ENCODE measurements around the gene LRRC57.

LRRC57 gene

DNA sequence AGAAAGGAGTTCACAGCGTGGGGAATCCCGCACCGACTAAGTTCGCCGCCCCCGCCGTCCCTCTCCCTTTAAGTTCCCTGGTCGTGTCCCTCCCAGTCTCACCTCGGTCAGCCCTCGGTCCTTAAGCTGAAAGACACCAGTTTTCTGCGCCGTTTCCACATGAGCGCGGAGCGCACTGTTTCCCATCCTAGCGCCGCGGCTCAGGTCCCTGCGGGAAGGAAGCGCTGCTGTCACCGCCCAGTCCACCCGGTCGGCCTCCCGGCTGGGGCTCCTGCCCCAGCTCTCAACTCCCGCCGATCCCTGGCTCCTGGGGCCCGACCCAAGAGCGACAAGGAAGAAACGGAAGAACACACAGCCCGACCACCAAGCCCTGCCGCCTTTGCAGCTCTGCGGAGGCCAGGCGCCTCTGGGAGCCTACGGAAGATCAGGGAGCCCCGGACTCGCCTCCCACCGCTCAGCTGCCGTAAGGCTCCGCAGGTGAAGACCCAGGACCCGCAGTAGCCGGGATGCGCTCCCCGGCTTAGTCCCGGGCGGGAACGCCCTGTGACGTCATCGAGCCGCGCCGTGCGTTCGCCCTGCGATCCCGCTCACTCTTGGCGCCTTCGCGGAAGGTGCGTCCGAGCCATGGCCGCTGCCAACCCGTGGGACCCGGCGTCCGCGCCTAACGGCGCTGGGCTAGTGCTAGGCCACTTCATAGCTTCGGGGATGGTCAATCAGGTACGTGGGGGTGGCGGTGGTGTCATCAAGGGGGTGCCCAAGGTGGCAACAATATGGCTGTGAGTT is at the start of gene LRRC57, which contains the start of gene HAUS2:
Gene LRRC57, minus strand, starts transcription at position 545 of the 783 bp plus-strand sequence. Its CDS starts 359 bp downstream, at position 186.
Gene HAUS2, plus strand, starts transcription at position 590 of the 783 bp plus-strand sequence. Its CDS starts 35 bp downstream, at position 625.
- H3K36me3 Mint-ChIP-seq = peaks cover 51% of the 10 kb centered on the region
- peaks cover 35% of the 10 kb centered on the region for H3K4me1 Mint-ChIP-seq
- peak; percentile 96 for ATAC-seq

DNA sequence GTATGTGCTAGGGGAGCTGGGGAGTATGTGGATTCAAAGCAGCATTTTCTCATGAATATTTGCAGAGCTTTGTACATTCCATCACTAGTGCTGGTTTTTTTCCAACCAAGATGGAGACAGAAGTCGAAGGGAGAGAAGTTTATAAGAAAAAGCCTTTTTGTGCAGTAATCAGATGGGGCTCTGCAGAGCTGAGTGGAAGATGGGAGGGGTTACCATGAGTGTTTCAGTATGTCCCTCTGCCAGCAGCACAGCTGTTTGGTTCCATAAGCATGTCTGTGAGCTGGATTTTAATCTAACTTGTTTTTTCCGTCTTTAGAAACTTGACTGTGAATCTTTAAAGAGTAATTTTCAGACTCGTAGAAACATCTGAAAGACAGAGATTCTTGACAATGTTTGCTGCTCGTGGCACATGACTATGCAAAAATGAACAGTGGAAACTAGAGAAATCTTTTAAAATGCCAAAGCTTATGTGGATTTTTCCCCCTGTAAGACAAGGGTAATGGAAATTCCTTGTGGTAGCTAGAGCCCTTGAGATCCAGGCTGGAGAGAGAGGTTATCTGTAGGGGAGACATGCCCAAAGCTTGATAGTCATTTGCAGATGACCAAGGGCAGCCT is 47.1 kb upstream of the LRRC57 start:
- Mint-ChIP-seq H3K4me1 (no peaks in the 10 kb centered on the region), H3K27ac (no peak overlapping the region), H3K4me3 (no peak overlapping the region), H3K36me3 (peaks cover 6% of the 10 kb centered on the region), H3K9me3 (no peaks in the 10 kb centered on the region)
- ATAC-seq (no peak), DNase-seq (ENCODE audit: low spot score in 2 of 2) (no peak)

More for the DNA sequence above, at the start of gene LRRC57, which contains the start of gene HAUS2:
- H3K9me3 Mint-ChIP-seq = no peaks in the 10 kb centered on the region
- DNase-seq (ENCODE audit: low spot score in 2 of 2) = peak; percentile 90 to 95
- peak within 1 kb of the TSS; percentile 99 for H3K27ac Mint-ChIP-seq
- peak within 1 kb of the TSS; percentile 99 for H3K4me3 Mint-ChIP-seq

DNA sequence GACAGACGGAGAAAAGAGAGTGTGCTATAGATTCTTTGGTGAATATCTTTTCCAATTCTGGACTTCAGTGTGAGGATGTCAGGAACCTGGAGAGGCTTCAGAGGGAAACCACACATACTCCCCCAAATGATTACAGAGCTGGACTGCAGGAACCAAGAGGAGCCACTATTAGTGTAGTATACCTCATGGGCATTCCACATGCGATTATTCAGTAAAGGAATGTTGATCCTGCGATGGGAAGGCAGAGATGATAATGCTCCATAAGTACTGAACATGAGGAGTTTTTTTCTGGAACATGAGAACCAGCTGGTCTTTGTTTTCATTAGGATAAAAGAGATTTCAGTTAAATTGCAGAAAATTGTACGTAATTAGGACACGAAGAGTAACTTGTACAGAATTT is 45.5 kb upstream of the LRRC57 start:
- H3K4me1 Mint-ChIP-seq = no peaks in the 10 kb centered on the region
- peaks cover 15% of the 10 kb centered on the region for H3K36me3 Mint-ChIP-seq
- H3K4me3 Mint-ChIP-seq = no peak overlapping the region
- ATAC-seq (no peak), DNase-seq (ENCODE audit: low spot score in 2 of 2) (no peak)
- H3K27ac Mint-ChIP-seq = no peak overlapping the region
- no peaks in the 10 kb centered on the region for H3K9me3 Mint-ChIP-seq

DNA sequence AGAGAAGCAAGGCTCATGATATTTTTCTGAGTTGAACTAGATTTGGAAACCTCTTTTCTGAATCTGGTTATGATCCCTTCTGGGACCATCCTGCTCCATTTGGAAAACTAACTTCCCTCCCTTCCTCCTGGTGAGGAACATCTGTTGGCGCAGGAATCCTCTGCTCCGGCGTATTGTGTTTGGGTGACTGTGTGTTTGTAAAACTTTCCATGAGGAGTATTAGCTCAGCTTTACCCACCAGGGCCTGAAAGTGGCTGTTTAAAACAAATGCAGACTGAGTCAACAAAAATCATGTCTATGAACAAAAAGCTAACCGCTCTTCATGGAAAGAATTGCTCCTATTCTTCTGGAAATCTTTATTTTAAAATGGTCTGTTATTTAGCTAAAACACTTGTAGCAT is 44.5 kb upstream of the LRRC57 start:
- ATAC-seq (no peak), DNase-seq (ENCODE audit: low spot score in 2 of 2) (no peak)
- Mint-ChIP-seq H3K4me3 (no peak overlapping the region), H3K4me1 (no peaks in the 10 kb centered on the region), H3K36me3 (peaks cover 15% of the 10 kb centered on the region), H3K9me3 (no peaks in the 10 kb centered on the region), H3K27ac (no peak overlapping the region)

DNA sequence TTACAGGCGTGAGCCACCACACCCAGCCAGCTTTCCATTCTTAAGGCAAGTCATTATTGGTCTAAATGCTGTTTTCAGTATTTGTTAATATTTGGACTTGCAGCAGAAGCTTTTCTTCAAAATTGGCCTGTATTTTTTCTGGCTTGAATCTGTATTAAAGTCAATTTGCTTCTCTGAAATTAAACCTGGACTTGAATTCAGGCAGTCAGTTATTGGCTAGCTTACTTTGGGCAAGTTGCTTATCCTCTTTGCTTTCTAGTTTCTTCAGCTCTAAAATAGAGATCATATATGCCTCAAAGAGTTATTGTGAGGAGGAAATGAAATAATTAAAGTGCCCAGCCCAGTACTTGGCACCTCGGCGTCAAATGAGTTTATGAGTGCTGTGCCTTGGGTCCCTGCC is 44.1 kb upstream of the LRRC57 start:
- DNase-seq (ENCODE audit: low spot score in 2 of 2) (no peak), ATAC-seq (no peak)
- no peak overlapping the region for H3K27ac Mint-ChIP-seq
- no peaks in the 10 kb centered on the region for H3K4me1 Mint-ChIP-seq
- H3K9me3 Mint-ChIP-seq = no peaks in the 10 kb centered on the region
- H3K36me3 Mint-ChIP-seq = peaks cover 15% of the 10 kb centered on the region
- no peak overlapping the region for H3K4me3 Mint-ChIP-seq

- peaks cover 15% of the 10 kb centered on the region for H3K36me3 Mint-ChIP-seq
- DNase-seq (ENCODE audit: low spot score in 2 of 2) (no peak), ATAC-seq (no peak)
- H3K4me3 Mint-ChIP-seq = no peak overlapping the region
- no peak overlapping the region for H3K27ac Mint-ChIP-seq
- no peaks in the 10 kb centered on the region for H3K4me1 Mint-ChIP-seq
- no peaks in the 10 kb centered on the region for H3K9me3 Mint-ChIP-seq
These were observed 42.8 kb upstream of the LRRC57 start for GRCh38 chr15:42591238-42591934.

GRCh38 chr15:42590619-42591237 is 42.1 kb upstream of the LRRC57 start:
- no peak for ATAC-seq
- H3K9me3 Mint-ChIP-seq = no peaks in the 10 kb centered on the region
- DNase-seq (ENCODE audit: low spot score in 2 of 2) = no peak
- no peak overlapping the region for H3K4me3 Mint-ChIP-seq
- H3K27ac Mint-ChIP-seq = no peak overlapping the region
- H3K36me3 Mint-ChIP-seq = peaks cover 15% of the 10 kb centered on the region
- no peaks in the 10 kb centered on the region for H3K4me1 Mint-ChIP-seq

GRCh38 chr15:42584031-42584765 is 35.6 kb upstream of the LRRC57 start:
- peaks cover 5% of the 10 kb centered on the region for H3K36me3 Mint-ChIP-seq
- DNase-seq (ENCODE audit: low spot score in 2 of 2) = no peak
- H3K4me1 Mint-ChIP-seq = peaks cover 31% of the 10 kb centered on the region
- H3K4me3 Mint-ChIP-seq = no peak overlapping the region
- no peaks in the 10 kb centered on the region for H3K9me3 Mint-ChIP-seq
- no peak for ATAC-seq
- H3K27ac Mint-ChIP-seq = no peak overlapping the region

- peak overlapping the region; percentile 76 for H3K4me3 Mint-ChIP-seq
- peaks cover 5% of the 10 kb centered on the region for H3K36me3 Mint-ChIP-seq
- DNase-seq (ENCODE audit: low spot score in 2 of 2) = no peak
- peaks cover 37% of the 10 kb centered on the region for H3K4me1 Mint-ChIP-seq
- H3K27ac Mint-ChIP-seq = peak overlapping the region; percentile 79
- no peaks in the 10 kb centered on the region for H3K9me3 Mint-ChIP-seq
- no peak for ATAC-seq
These were observed 34.2 kb upstream of the LRRC57 start for GRCh38 chr15:42582569-42583375.

GRCh38 chr15:42581272-42581730 is 32.7 kb upstream of the LRRC57 start:
- Mint-ChIP-seq H3K27ac (peak overlapping the region; percentile 79), H3K36me3 (peaks cover 5% of the 10 kb centered on the region), H3K4me1 (peaks cover 44% of the 10 kb centered on the region), H3K4me3 (peak overlapping the region; percentile 76), H3K9me3 (no peaks in the 10 kb centered on the region)
- peak; percentile 63 to 81 for DNase-seq (ENCODE audit: low spot score in 2 of 2)
- peak; percentile 99 for ATAC-seq

GRCh38 chr15:42578984-42579537 is 30.5 kb upstream of the LRRC57 start:
- Mint-ChIP-seq H3K36me3 (peaks cover 5% of the 10 kb centered on the region), H3K4me3 (no peak overlapping the region), H3K4me1 (peaks cover 51% of the 10 kb centered on the region), H3K27ac (no peak overlapping the region), H3K9me3 (no peaks in the 10 kb centered on the region)
- no peak for ATAC-seq
- no peak for DNase-seq (ENCODE audit: low spot score in 2 of 2)

DNA sequence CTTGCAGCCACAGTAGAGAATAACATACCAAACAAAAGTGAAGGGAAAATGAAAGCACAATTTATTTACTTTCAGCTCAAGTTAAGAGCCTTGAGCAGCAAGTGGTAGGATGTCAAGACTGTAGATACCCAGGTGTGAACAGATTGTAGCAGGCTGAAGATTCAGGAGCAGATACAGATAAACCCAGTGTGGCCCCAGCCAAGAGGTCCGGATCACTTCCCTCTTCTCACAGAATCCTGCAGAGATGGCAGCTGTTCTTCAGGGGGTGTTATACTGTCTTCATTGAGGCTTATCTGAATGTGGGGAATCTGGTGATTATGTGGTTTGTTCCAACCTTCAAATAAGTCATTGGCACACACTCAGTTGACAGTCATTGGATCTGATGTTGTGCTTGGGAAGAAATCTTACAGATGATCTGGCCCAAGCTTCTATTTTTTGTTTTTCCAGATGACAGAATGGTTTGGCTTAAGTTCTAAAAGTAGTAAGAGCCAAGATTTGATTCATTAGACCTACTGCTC is 29.0 kb upstream of the LRRC57 start:
- H3K36me3 Mint-ChIP-seq = peaks cover 5% of the 10 kb centered on the region
- no peaks in the 10 kb centered on the region for H3K9me3 Mint-ChIP-seq
- H3K27ac Mint-ChIP-seq = no peak overlapping the region
- peak overlapping the region; percentile 90 for H3K4me3 Mint-ChIP-seq
- DNase-seq (ENCODE audit: low spot score in 2 of 2) = no peak
- no peak for ATAC-seq
- H3K4me1 Mint-ChIP-seq = peaks cover 51% of the 10 kb centered on the region

DNA sequence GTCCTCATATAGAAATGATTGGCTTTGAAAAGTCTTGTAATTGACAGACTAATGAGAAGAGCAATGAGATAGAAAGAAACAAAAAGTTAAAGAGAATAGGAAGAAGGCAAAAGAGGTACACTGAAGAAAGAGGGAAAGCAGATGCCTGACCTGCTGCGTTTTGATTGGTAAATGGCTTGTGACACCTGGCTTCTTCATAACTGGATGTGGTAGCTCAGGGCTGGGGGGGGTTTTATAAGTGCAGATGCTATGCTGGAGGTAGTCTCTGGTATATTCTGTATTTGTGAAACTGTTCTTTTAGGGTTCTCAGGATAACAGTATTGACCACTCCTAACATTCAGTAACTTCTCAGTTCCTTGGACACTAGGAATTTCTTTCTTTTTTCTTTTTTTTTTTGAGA is 28.2 kb upstream of the LRRC57 start:
- peak overlapping the region; percentile 90 for H3K4me3 Mint-ChIP-seq
- peaks cover 43% of the 10 kb centered on the region for H3K4me1 Mint-ChIP-seq
- no peaks in the 10 kb centered on the region for H3K9me3 Mint-ChIP-seq
- ATAC-seq = no peak
- no peak overlapping the region for H3K27ac Mint-ChIP-seq
- H3K36me3 Mint-ChIP-seq = peaks cover 5% of the 10 kb centered on the region
- DNase-seq (ENCODE audit: low spot score in 2 of 2) = no peak
